Activated CD4-positive, alpha-beta memory T cell treated with anti-CD3 and anti-CD28 coated beads for 36 hours (primary cell): ENCODE measurements around the gene SSU72. TPM values are rescaled to one million over a fixed set of nuclear protein-coding genes. Genes with fewer than 3 reads are reported as not detected.

ENCODE experiments used
- CTCF ChIA-PET: fragments of 350-600 bp; sonication (Branson Sonifier 250); formaldehyde crosslinking; loops from one replicate; lab custom pipeline; 2021; ENCODE audit warnings: antibody characterized with exemption, inconsistent platforms; lab: Charles Lee
- POLR2A ChIA-PET: fragments of 350-600 bp; sonication (Branson Sonifier 250); formaldehyde crosslinking; loops from one replicate; lab custom pipeline; 2021; ENCODE audit warnings: antibody characterized with exemption; lab: Charles Lee
- DNase-seq: peaks from one replicate; pipeline ENCODE4 v3.0.0-alpha.2; 2020
- H3K27ac Mint-ChIP-seq: one replicate; pipeline ENCODE4 v1.8.0; 2021; ENCODE audit warnings: mixed read lengths
- H3K27me3 Mint-ChIP-seq: one replicate; pipeline ENCODE4 v1.8.0; 2021; ENCODE audit warnings: mixed read lengths
- H3K36me3 Mint-ChIP-seq: one replicate; pipeline ENCODE4 v1.8.0; 2021; ENCODE audit warnings: mixed read lengths
- H3K4me1 Mint-ChIP-seq: one replicate; pipeline ENCODE4 v1.8.0; 2021; ENCODE audit warnings: low read depth, mixed read lengths
- H3K4me3 Mint-ChIP-seq: one replicate; pipeline ENCODE4 v1.8.0; 2021; ENCODE audit warnings: mild to moderate bottlenecking, mixed read lengths
- H3K9me3 Mint-ChIP-seq: one replicate; pipeline ENCODE4 v1.8.0; 2021; ENCODE audit warnings: mixed read lengths
- intact Hi-C: fragments of 100-400 bp; cut with micrococcal nuclease; formaldehyde crosslinking; loops from one replicate; pipeline ENCODE4 v1.15.1; 2023
- total RNA-seq, 2 experiments: library from RNA; stranded (reverse); gene quantifications; one replicate each; pipeline ENCODE4 v1.2.3, GENCODE V29; 2021

The SSU72 gene
- total RNA-seq, 2 experiments from 2014 or later, result 106 to 107 TPM

- H3K4me1 Mint-ChIP-seq, result no peaks in the 10 kb centered on the region
- no peak overlapping the region for H3K27ac Mint-ChIP-seq
- ChIA-PET POLR2A (no interaction called here), CTCF (no interaction called here)
- DNase-seq, result no peak
- no peaks in the 10 kb centered on the region for H3K9me3 Mint-ChIP-seq
- intact Hi-C loops, result no loop called here
- no peaks in the 10 kb centered on the region for H3K36me3 Mint-ChIP-seq
- H3K4me3 Mint-ChIP-seq, result no peak overlapping the region
- H3K27me3 Mint-ChIP-seq, result no peaks in the 10 kb centered on the region
Observed at GRCh38 chr1:1541956-1542765, 32.5 kb downstream of the SSU72 start.

- peak overlapping the region; percentile 37 for H3K4me3 Mint-ChIP-seq
- ChIA-PET CTCF (no interaction called here), POLR2A (no interaction called here)
- no peaks in the 10 kb centered on the region for H3K9me3 Mint-ChIP-seq
- intact Hi-C loops, result no loop called here
- H3K4me1 Mint-ChIP-seq, result no peaks in the 10 kb centered on the region
- no peaks in the 10 kb centered on the region for H3K36me3 Mint-ChIP-seq
- no peaks in the 10 kb centered on the region for H3K27me3 Mint-ChIP-seq
- no peak for DNase-seq
- H3K27ac Mint-ChIP-seq, result no peak overlapping the region
Observed at GRCh38 chr1:1540818-1541628, 33.6 kb downstream of the SSU72 start.

- intact Hi-C loops, result no loop called here
- CTCF ChIA-PET, result no interaction called here
- Mint-ChIP-seq H3K4me1 (no peaks in the 10 kb centered on the region), H3K27me3 (no peaks in the 10 kb centered on the region), H3K27ac (no peak within 1 kb of the TSS), H3K9me3 (no peaks in the 10 kb centered on the region), H3K36me3 (no peaks in the 10 kb centered on the region), H3K4me3 (peak within 1 kb of the TSS; percentile 57)
- peak; percentile 67 for DNase-seq
- POLR2A ChIA-PET, result no interaction called here
Observed at GRCh38 chr1:1540090-1540817, 34.4 kb downstream of the SSU72 start, which contains the start of gene TMEM240. TSS of gene TMEM240 (minus strand) at chr1:1540624. CDS start at chr1:1540346, 278 bp downstream.

GRCh38 chr1:1539310-1540089 lies 35.2 kb downstream of the SSU72 start:
- Mint-ChIP-seq H3K9me3 (no peaks in the 10 kb centered on the region), H3K27me3 (no peaks in the 10 kb centered on the region), H3K4me3 (peak overlapping the region; percentile 57), H3K36me3 (no peaks in the 10 kb centered on the region), H3K4me1 (no peaks in the 10 kb centered on the region), H3K27ac (no peak overlapping the region)
- no peak for DNase-seq
- ChIA-PET POLR2A (no interaction called here), CTCF (no interaction called here)
- intact Hi-C loops, result no loop called here

GRCh38 chr1:1538989-1539309 lies 35.7 kb downstream of the SSU72 start:
- no peaks in the 10 kb centered on the region for H3K4me1 Mint-ChIP-seq

GRCh38 chr1:1538334-1538733 lies 36.3 kb downstream of the SSU72 start:
- Mint-ChIP-seq H3K27ac (no peak overlapping the region), H3K4me3 (no peak overlapping the region), H3K27me3 (no peaks in the 10 kb centered on the region), H3K4me1 (no peaks in the 10 kb centered on the region), H3K36me3 (no peaks in the 10 kb centered on the region), H3K9me3 (no peaks in the 10 kb centered on the region)
- intact Hi-C loops, result no loop called here
- ChIA-PET POLR2A (no interaction called here), CTCF (no interaction called here)
- no peak for DNase-seq

More at GRCh38 chr1:1538989-1539309, 35.7 kb downstream of the SSU72 start:
- Mint-ChIP-seq H3K36me3 (no peaks in the 10 kb centered on the region), H3K9me3 (no peaks in the 10 kb centered on the region), H3K27ac (no peak overlapping the region), H3K27me3 (no peaks in the 10 kb centered on the region), H3K4me3 (no peak overlapping the region)
- no peak for DNase-seq
- intact Hi-C loops, result no loop called here
- POLR2A ChIA-PET, result no interaction called here
- CTCF ChIA-PET, result no interaction called here

GRCh38 chr1:1537626-1538250 lies 36.9 kb downstream of the SSU72 start:
- H3K4me1 Mint-ChIP-seq, result no peaks in the 10 kb centered on the region
- POLR2A ChIA-PET, result no interaction called here
- CTCF ChIA-PET, result no interaction called here

GRCh38 chr1:1536938-1537546 lies 37.6 kb downstream of the SSU72 start:
- intact Hi-C loops, result no loop called here
- H3K36me3 Mint-ChIP-seq, result peaks cover 6% of the 10 kb centered on the region
- H3K27me3 Mint-ChIP-seq, result no peaks in the 10 kb centered on the region
- no peak for DNase-seq
- no peaks in the 10 kb centered on the region for H3K4me1 Mint-ChIP-seq
- POLR2A ChIA-PET, result interaction anchor here (0.5 kb wide), 1 partner anchor 44 kb away, joined by 3 read pairs; no protein-coding TSS in a partner anchor
- CTCF ChIA-PET, result interaction anchor here (1.1 kb wide), 1 partner anchor 165 kb away, joined by 3 read pairs; no protein-coding TSS in a partner anchor
- no peak overlapping the region for H3K4me3 Mint-ChIP-seq
- H3K9me3 Mint-ChIP-seq, result peaks cover 2% of the 10 kb centered on the region
- H3K27ac Mint-ChIP-seq, result no peak overlapping the region

More at GRCh38 chr1:1537626-1538250, 36.9 kb downstream of the SSU72 start:
- no peak for DNase-seq
- peaks cover 3% of the 10 kb centered on the region for H3K36me3 Mint-ChIP-seq
- H3K27ac Mint-ChIP-seq, result no peak overlapping the region
- no peaks in the 10 kb centered on the region for H3K9me3 Mint-ChIP-seq
- intact Hi-C loops, result no loop called here
- no peaks in the 10 kb centered on the region for H3K27me3 Mint-ChIP-seq
- H3K4me3 Mint-ChIP-seq, result no peak overlapping the region

GRCh38 chr1:1536019-1536937 lies 38.4 kb downstream of the SSU72 start:
- Mint-ChIP-seq H3K4me1 (no peaks in the 10 kb centered on the region), H3K27me3 (no peaks in the 10 kb centered on the region), H3K36me3 (peaks cover 9% of the 10 kb centered on the region), H3K4me3 (no peak overlapping the region), H3K9me3 (peaks cover 5% of the 10 kb centered on the region), H3K27ac (no peak overlapping the region)
- no peak for DNase-seq
- ChIA-PET POLR2A (interaction anchor here (0.5 kb wide), 1 partner anchor 43 kb away, joined by 3 read pairs; no protein-coding TSS in a partner anchor), CTCF (interaction anchor here (1.1 kb wide), 1 partner anchor 164 kb away, joined by 3 read pairs; no protein-coding TSS in a partner anchor)
- intact Hi-C loops, result no loop called here
